HG02973 (cell line): ENCODE data around the gene NCAM2.

Experiments used
- ATAC-seq: cut with Tn5 transposase; IDR thresholded peaks from one replicate; pipeline ENCODE4 v1.9.1; 2021; ENCODE audit warnings: moderate library complexity; ENCODE audit not compliant: unreplicated experiment

The NCAM2 gene

DNA sequence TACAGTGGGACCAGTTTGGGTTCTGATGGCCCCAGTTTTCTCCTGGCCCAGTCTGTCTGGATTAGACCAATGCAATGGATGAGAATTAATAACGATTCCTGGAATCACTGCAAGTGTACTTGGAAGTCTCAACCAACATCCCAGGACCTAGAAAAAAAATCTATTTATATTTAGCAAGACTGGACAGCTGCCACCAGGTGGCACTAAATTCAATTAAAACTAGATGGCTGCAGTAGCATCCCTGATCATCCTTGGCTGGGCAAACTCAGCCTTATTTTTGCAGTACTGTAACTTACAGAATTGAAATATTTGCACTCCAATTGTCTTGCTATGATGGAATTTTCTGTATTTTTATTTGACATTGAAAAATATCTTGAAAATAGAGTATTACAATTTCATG lies 165.7 kb downstream of the NCAM2 start:
- no peak for ATAC-seq

DNA sequence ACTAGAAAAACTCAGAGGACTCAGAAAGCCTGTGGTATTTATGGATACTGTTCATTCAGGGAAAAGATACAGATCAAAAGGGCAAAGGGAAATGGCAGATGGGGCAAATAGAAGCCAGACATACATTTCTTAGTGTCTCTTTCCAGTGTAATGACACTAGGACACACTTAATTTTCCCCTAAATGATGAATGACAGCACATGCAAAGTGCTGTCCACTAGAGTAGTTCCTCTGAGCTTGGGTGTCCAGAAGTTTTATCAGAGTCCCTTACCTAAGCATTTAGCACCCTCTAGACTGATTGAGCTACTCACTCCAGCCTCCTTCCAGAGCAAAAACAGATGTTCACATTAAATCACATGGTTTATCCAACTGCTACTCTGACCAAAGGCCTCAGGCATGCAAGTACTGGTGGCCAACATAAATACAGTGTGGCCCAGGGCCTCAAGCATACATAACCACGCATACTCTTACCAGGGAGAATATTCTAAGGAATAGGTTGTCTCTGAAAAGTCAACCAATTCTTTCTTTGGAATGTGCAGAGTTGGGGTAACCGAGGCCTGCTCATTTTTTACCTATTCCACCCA lies 166.9 kb downstream of the NCAM2 start:
- ATAC-seq = no peak

DNA sequence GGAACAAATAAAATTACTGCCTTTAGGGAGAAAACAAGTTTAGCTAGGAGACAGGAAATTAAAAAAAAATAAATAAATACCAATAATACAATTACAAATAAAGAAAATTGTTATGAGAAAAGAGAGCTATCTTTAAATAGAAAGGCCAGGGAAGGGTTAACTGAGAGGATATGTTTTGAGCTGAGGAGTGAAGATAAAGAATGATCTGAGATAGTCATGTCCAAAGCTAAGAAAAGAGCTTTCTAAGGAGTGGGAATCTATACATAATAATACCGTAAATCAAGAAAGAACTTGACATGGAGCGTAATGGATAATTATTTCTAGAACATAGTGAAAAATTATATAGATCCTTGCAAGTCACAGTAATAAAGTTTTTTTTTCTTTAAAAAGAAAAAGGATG lies 176.5 kb downstream of the NCAM2 start:
- no peak for ATAC-seq

DNA sequence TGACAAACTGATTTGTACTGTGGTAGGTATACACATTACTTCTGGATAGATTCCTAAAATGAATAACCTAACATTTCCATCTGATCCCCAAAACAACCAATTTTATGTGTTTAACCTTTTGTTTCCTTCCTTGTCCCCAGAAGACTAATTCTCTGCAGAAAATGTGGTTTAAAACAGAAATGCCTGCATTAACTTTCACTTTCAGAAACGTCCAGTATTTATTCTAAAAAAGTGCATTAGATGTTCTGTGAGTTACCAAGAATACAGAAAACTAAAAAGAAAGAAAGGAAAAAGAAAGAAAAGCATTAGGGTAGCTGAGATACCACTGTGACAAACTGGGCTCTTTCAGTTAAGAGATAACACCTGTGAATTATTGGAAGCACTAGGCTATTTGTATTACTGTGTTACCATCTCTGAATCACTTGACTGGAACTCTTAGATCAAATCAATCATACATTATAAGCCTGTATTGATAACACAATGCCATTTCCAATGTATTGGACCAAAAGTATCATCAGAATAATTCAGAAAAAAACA lies 177.7 kb downstream of the NCAM2 start:
- no peak for ATAC-seq

DNA sequence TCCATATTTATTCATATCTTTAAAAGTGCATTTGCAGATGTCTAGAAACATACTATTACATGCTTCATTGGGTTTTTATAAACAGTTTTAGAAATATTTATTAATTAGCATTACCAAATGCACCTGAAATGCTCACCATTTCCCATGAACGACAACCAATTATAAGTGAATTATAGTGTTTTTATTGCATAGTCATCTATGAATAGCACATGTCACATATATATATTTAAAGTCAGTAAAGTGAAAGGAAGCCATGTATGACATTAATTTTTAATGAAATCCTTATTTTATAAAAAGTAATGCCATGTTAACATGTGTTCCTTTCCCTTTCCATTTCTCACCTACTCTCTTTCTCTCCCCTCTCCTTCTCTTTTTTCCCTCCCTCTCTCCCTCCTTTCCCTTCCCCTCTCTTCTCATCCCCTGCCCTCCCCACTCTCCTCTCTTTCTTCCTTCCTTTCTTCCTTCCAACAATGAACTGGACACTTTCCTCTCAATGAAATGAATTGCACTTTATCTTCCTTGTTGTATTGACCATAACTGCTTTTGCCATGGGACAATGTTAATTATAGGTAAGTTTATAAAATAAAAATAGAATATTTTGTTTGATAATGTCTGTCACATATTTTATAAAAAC lies 179.3 kb downstream of the NCAM2 start:
- no peak for ATAC-seq

DNA sequence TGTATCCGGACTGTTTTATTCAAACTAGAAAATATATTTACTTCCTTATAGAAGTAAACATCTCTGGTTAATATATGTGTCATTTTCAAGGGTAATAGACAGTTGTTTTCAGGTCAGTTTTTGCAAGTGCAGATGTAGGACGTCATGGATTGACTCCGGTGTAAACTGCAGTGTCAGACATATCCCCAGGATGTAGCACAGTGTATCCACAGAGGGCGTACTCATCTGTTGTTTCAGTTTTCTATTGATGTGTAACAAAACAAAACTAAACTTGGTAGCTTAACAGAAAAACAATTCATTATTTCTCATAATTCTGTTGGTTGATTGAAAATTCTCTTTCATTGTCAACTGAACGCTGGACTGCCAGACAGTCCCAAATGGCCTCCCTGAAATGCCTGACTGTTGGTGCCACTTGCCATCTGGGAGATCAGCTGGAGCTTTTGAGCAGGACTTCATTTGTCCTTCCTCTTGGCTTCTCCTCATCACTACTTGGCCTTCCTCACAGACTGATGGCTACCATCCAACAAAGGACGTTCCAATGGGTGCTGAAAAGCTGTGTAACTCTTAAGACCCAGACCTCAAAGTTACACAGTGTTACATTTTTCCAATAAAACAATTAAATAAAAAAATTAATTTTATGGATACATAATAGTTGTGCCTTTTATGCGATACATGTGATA lies 181.6 kb downstream of the NCAM2 start:
- ATAC-seq = no peak

DNA sequence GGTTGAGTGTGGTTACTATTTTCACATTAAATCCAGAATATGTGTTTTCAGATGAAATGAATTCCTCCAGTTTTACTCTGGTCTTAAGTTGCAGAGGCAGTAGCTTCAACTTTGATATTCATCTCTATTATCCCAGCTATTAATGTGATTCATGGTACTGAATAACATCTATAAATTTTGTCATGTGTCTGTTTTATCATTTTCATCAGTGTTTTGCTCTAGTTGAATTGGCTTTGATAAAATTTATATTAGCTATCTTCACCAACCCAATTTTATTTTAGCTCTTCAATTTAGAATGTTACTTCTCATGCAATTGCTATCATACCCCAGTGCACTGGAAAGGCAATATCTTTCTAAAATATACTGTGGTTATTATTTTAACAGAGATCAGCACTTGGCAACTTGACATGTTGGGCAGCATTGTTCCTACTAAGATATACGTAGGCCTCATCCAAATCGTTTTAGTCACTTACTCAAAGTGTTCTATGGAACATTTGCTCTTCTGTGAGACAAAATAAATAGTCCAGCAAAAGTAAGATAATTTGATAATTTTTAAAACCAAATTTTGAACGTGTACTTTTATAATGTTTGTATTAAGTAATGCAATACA lies 184.3 kb downstream of the NCAM2 start:
- ATAC-seq = no peak

DNA sequence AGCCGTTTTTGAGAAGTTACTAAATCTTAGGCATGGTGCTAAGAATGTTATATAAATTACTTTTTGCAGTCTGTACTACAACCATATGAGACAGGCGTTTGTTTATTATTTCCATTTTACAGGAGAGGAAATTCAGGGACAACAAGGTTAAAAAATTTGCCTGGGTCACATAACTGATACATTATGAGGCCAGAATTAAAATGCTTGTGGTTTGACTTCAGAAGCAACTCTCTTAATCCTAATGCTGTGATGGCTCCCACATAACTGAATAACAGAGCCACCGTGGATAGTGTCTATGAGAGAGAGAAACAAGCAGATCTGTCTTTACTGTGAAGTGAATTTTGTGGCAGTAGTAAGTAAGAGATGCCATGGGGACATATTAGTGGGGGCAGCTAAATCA lies 184.9 kb downstream of the NCAM2 start:
- ATAC-seq = no peak

DNA sequence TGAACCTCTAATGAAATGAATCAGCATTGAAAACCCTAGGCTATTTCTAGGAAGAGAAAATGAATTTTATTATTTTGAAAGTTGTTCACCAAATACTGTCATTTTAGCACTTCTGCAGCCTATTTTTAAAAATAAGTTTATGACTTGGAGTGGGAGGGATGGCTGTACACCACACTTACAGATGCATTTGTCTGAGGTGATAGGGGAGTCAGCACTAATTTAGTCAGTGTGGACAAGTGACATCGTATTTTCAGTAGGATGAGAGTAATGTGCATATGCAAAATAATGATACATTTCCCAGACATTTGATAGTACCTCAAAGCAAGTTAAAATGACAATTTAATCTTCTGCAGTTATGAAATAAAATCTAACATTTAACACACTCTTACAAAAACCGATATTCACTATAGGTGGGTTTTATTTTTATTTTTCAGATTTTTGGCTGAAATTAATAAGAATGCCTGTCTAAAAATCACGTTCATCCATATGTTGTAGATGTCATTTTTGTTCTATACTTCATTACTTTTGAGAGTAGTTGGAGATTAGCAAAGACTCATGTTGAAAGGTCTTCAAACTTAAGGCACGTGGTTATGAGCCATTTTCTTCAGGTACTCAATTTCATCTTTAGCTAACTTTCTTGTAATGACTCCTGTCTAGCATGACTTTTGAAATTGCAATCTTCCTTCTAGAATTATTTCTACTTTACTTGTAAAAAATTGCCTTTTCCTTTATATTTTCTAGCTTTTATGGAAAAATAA lies 186.7 kb downstream of the NCAM2 start:
- no peak for ATAC-seq

DNA sequence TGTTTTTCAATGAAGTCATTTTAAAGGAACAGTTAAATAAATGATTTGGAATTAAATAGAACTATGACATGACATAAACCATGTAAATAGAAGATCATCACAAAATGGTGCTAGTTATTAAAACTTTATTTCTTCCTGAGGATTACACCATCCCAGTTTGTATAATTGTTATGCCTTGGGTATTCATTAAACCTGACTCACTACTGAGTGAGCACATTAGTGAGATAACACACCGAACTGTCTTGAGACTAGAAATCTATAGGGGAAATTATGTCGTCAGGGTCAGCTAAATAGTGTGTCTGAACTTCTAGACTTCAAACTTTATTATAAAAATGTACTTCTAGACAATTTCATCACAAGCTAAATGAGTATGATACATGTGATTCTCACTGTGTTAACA lies 189.4 kb downstream of the NCAM2 start:
- ATAC-seq = no peak

DNA sequence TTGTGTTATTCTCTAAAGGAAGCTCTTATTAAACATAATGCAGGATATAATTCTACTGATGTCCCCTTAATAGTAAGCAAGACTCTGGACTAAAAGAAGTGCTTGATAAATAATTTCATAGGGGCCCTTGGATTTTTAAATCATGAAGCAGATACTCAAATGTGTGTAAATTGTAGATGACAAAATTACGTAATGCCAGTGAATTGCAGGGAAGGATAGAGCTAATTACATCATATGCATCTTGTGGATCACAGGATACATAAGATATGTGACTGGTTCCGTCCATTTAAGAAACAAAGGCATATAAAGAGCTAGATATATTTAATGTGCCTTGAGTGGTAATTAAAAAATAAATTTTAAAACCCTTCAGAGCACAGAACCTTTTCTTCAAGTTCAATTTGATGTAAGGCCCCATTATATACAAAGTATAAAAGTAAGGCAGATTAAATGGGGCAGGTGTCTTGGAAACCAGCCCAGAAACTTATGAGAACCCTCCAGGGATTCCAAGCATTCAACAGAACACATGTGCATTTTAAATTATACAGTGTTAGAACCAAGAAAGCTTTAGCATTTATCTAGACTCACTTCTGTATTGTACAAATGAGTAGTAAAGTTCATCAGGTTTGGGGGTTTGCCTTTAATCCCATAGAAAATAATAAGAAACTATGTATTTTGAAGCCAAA lies 190.4 kb downstream of the NCAM2 start:
- no peak for ATAC-seq

DNA sequence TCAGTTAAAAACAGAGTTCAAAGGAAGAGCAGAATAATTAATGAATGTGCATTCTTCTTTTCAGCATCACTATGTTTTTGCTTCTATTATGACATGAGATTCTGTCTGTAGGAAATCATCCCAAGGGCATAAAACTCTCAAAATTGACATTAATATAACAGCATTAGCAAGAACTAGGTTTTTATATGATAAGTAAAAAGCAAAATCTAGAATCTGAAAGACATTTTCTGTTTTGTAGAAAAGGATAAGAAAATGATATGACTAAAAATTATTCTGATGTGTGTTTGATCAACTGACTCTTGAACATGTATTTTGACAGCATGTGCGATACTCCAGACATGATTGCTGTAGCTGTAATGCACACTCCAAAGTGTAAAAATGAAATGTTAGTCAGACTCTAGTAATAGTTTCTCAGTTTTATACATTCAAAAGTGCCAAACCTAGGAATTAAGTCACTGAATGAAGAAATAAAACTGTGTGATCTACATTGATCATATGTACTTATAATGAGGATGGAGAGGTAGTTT lies 197.3 kb downstream of the NCAM2 start:
- ATAC-seq = no peak

DNA sequence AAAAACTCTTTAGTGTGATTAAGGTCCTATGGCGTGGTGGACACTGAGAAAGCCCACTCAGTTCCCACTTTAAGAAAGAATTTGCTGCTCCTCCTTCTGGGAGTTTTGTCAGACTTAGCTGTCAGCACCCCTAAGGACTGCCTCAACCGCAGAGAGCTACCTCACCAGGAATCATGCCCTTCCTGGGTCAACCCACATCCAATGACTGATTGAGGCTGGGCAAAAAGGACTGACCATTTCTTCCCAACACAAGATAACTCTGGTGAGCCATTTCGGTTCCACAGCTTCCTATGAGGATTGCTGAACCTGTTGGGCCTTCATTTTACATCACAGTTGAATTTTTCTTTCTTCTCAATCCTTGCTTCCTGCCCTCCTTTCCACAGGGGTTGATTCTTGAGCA lies 197.9 kb downstream of the NCAM2 start:
- ATAC-seq = no peak

DNA sequence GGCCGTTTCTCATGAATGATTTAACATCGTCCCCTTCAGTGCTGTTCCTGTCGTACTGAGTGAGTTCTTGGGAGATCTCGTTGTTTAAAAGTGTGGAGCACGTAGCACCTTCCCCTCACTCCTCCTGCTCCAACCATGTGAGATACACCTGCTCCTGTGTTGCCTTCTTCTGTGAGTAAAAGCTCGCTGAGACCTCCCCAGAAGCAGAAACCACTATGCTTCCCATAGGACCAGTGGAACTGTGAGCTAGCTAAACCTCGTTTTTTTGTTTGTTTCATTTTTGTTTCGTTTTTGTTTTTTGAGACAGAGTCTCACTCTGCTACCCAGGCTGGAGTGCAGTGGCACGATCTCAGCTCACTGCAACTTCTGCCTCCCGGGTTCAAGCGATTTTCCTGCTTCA lies 198.6 kb downstream of the NCAM2 start:
- ATAC-seq = no peak

DNA sequence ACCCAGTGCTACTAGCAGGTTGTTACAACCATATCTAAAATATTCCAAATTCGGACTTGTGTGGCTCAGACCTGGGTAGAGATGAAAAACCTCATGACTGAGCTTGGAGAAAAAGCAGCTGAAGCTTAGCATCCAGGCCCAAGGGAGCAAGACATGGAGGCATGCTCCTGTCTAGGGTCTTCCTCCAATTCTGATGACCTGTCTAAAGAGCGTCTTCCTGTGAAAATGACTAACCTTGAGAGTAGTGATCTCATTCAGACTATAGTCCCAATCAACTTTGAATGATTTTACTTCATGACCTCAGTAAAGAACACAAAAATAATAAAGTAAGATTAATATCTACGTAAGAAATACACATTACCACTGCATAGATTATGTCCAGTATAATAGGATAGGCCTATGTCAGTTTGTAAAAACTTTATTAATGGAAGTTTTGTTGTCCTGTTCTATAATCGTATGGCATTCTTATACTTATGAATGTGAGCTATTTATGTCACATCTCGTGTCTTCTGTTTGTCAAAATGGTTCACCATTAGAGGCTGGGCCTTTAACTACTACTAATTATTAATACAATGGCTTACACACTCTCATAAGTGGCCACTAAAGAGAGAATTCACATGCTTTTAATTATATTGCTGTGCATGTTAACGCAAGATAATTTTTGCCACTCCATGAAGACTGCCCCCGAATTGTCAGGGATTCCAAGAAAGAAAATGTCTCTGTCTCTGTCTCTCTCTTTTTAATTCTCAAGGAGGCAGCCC lies 201.3 kb downstream of the NCAM2 start:
- ATAC-seq = no peak

DNA sequence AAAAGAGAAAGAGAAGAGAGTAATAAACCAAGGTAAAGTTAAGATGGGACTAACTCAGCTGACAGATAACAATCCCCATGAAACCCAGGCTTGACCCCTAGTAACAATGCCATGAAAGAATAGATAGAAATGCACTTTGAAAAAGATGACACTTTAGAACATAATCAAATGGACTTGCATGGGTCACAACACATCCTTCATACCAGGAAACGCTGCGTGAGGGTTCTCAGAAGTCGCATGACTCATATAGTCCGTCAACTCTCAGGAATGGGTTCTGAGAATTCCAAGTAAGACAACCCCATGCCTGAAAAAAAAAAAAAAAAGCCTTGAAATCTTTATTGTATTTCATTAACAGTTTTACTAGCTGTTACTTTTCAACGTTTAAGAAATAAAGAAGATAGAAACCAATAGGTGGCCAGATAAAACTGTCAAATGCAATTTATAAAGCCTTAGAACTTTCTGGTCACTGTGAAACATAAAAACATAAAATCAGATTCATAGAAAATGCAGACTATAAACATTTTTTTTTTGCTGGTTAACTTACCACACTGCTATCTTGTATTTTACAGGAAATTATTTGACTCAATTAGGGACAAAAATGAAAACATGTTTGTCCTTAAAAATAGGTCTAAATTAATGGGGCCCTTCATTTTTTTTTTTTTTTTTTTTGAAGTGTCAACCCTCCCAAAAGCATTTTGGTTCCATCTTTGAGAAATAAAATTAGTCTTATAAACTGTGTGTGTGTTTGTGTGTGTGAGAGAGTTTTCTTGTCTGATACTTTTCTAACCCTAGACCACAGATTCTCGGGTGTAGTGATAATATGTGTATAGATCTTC lies 202.1 kb downstream of the NCAM2 start:
- no peak for ATAC-seq

DNA sequence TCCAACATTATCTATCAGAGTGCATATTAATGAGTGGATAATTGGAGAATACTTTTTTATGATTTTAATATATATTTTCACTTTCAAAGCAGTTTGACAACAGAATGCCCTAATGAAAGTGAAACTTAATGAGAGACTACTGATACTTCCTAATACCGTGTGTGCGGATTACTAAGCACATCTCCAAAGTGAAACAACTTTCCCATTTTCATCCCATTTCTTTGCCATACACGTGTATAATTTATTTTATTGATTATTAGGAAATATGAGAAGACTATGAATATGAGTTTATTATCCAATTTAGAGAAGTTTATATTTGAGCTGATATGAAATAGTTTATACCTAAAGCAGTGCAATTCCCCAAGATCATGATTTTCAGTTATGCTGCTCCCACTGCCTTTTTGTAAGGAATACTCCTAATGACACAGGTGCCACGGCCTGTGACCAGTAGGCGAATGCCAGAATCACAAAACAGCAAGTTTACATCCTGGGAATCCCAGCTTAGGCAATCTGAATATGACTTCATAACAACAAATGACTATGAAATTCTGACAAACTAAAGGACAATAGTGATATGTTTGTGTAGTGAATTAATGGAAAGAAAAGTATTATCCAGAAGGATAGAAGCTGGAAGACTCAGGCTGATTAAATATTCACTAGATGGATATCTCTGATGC lies 202.9 kb downstream of the NCAM2 start:
- ATAC-seq = no peak

DNA sequence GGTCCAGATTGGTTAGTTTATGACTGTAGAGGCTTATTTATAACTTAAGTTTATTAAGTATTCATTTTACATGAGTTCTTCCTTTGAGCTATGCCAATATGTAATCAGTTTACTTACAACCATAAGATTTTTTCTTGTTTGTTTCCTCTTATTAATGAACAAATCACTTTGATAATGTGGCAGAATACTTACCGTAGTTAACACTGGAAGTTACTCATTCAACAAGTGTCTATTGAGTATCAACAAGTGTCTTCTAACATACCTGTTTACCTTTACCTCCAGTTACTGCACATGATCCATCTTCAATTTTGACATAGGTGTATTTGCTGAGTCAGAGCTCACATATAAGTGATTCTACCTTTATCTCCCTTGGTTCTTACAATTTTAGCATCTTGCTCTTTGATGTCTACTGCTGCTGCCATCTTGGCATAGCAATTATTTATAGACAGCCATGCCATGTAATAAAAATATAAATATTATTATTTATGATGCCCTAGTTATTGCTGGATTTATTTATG lies 205.7 kb downstream of the NCAM2 start:
- ATAC-seq = no peak
